NCI-H446 (cell line): Measurements from ENCODE around the gene ABAT.

Experiments
- DNase-seq, 2 experiments: peaks; one replicate each; lab custom pipeline; 2025; lab: John Stamatoyannopoulos, UW

ABAT gene

GRCh38 chr16:8717892-8718415 lies 43.5 kb downstream of the ABAT start:
- DNase-seq: no peak

- DNase-seq: no peak
These were observed 44.6 kb downstream of the ABAT start for GRCh38 chr16:8718851-8719680.

DNA sequence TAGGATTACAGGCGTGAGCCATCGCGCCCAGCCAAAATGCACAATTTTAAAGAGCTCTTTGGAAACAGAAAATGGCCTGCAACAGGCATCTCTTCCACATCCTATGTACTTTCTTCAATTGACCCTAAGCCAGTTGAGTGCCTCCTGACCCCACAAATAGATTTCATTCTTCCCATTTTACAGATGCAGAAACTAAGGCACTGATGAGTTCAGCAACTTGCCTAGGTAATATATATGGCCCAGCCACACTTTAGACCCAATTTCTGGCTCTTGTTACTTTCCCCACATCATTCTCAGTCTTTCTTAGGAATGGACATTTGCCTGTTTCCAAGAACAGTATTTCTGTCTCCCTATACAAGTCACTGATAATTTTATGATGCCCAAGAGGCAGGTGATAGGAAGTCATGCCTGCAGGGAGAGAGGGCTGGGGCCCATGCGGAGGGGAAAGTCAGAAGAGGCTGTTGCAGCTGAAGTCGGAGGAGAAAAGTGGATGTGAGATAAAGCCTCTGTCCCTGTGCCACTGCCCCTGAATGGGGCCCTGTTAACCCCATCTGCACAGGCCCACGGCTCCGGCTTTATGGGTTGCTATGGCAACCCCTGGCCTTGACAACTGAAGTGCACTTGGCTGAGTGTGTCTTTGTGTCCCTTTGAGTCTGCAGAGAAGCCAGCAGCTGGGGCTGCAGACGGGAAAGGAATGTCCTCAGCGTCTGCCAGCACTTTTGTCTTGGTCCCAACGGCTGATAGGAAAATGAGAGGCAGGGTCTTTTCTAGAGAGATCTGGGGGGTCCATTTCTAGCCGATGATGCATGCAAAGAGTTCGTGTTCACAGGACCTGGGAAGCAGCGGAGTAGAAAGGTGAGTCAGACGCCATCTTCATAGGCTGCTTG lies 45.9 kb downstream of the ABAT start:
- DNase-seq: peak in 1 of 2 experiments; percentile 10

DNA sequence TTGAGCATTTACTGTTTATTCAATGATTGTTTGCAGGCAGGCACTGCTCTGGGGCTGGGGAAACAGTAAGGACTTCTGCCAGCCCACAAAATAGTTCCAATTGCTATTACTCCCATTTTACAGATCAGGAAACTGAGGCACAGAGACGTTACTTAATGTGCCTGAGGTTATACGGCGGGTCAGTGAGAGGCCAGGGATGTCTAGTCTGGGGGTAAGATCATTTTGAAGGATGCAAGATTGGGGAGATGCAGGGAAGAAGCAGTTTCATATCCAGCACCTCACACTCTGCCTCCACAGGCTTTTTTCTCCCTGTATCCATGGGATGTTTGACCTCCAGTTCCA lies 46.5 kb downstream of the ABAT start:
- no peak for DNase-seq

- no peak for DNase-seq
These were observed 47.1 kb downstream of the ABAT start for GRCh38 chr16:8721336-8722024.

DNA sequence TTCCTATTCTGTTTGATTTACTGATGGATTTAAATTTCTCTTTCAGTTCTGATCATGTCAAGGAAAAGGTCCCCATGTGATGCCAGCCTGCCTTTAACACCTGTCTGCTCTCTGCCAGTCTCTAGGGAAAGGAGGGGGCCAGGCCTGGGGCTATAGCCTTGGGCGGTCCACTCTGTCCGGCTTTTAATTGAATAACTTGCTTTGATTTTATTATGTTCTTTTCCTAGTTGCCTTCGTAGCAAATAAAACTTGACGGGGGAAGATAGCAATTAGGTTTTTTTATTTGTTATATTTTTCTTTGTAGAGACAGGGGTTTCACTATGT lies 47.6 kb downstream of the ABAT start:
- DNase-seq: no peak

GRCh38 chr16:8725513-8726178 lies 51.2 kb downstream of the ABAT start:
- no peak for DNase-seq

- no peak for DNase-seq
These were observed 52.9 kb downstream of the ABAT start for GRCh38 chr16:8727131-8727806.

GRCh38 chr16:8727857-8728618 lies 53.6 kb downstream of the ABAT start:
- DNase-seq: no peak

DNA sequence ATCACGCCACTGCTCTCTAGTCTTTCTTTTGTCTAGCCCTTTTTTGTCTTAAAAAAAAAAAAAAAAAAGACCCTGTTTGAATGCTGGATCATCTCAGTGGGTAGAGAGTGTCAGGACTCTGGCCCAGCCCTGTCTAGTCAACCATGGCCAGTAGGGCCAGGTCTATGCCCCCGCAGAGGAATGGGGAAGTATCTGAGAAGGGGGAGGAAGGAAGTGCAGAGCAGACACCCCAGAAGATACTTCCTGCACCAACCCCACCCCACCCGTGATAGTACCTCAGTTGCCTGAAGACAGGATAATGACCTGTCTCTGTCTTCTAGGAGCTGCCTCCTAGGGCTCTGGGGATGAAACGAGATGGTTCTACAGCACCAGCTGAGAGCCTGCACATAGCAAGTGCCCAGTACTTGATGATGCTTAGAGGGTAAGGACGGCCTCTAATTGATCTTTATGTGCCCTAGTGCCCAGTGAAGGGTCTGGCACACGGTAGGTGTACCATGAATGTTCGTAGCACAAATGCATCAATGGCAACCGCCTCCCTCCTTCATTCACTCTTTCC lies 55.4 kb downstream of the ABAT start:
- no peak for DNase-seq

GRCh38 chr16:8730335-8730915 lies 56.0 kb downstream of the ABAT start:
- DNase-seq: no peak

GRCh38 chr16:8733849-8734540 lies 59.6 kb downstream of the ABAT start:
- no peak for DNase-seq

DNA sequence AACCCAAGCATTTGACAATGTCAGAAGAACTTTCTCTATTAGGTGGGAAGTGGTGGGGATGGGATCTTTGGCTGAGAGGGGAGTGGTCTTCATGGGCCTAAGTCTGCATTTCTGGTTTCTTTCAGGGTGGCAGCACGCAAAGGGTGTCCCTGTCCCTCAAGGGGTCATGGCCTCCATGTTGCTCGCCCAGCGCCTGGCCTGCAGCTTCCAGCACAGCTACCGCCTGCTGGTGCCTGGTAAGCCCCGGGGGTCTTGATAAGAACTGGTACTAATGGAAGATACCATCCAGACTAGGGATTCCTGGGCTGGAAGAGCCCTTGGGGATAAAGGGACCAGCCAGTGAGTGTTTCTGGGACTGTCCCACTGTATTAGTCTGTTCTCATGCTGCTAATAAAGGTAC lies 61.2 kb downstream of the ABAT start:
- no peak for DNase-seq

- no peak for DNase-seq
These were observed 61.8 kb downstream of the ABAT start for GRCh38 chr16:8736123-8736668.

- no peak for DNase-seq
These were observed 64.7 kb downstream of the ABAT start for GRCh38 chr16:8739151-8739550.

GRCh38 chr16:8739989-8740704 lies 65.7 kb downstream of the ABAT start:
- DNase-seq: no peak

GRCh38 chr16:8740775-8741355 lies 66.4 kb downstream of the ABAT start:
- DNase-seq: no peak

DNA sequence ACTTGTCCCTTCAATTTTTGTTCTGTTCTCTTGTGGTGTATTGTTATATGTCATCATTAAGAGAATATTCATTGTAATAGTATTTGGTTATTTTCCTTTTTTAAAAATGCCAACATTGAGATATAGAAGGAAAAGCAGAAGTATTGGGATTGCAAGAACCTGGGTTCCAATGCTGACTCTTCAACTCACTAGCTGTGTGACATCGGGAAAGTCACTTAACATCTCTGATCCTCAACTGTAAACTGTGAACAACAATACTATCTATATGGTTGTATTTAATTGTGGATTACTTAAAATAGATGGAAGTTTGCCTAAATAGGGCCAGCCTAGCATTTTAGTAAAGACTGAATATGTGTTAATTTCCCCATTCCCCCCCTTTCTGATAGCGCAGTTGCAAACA lies 67.2 kb downstream of the ABAT start:
- no peak for DNase-seq
